Ramos (cell line): ENCODE results near the gene OR10A3.

ENCODE experiments used
- in situ Hi-C: fragments of 300-500 bp; cut with MboI; formaldehyde crosslinking; loops from one replicate; pipeline ENCODE4 v1.14.3; 2022; ENCODE audit warnings: low sequenced_read_pairs; ENCODE audit not compliant: unreplicated experiment

The OR10A3 gene

GRCh38 chr11:7941608-7942007 is at the start of gene OR10A3:
Gene OR10A3, minus strand, starts transcription at chr11:7941708. Its CDS starts 2,188 bp downstream, at chr11:7939520.
- in situ Hi-C loops, result no loop called here

- in situ Hi-C loops, result loop anchor here (5.0 kb wide), 1 partner anchor 95 kb away; no protein-coding TSS in a partner anchor
Measured at GRCh38 chr11:7987560-7987883, 46.0 kb upstream of the OR10A3 start.

GRCh38 chr11:7986768-7987559 is 45.5 kb upstream of the OR10A3 start, which contains the start of gene EIF3F:
Gene EIF3F, plus strand, starts transcription at chr11:7987337. Its CDS starts 16 bp downstream, at chr11:7987353.
- in situ Hi-C loops, result loop anchor here (5.0 kb wide), 1 partner anchor 95 kb away; no protein-coding TSS in a partner anchor

GRCh38 chr11:7983832-7984590 is 42.5 kb upstream of the OR10A3 start:
- in situ Hi-C loops, result no loop called here

GRCh38 chr11:7982582-7983119 is 41.1 kb upstream of the OR10A3 start:
- in situ Hi-C loops, result no loop called here

- in situ Hi-C loops, result no loop called here
Measured at GRCh38 chr11:7981619-7982157, 40.2 kb upstream of the OR10A3 start.

- in situ Hi-C loops, result no loop called here
Measured at GRCh38 chr11:7977232-7977917, 35.9 kb upstream of the OR10A3 start.

- in situ Hi-C loops, result no loop called here
Measured at GRCh38 chr11:7974668-7975067, 33.2 kb upstream of the OR10A3 start.

- in situ Hi-C loops, result no loop called here
Measured at GRCh38 chr11:7973011-7973410, 31.5 kb upstream of the OR10A3 start.

- in situ Hi-C loops, result no loop called here
Measured at GRCh38 chr11:7971846-7972245, 30.3 kb upstream of the OR10A3 start.

- in situ Hi-C loops, result no loop called here
Measured at GRCh38 chr11:7969756-7970646, 28.5 kb upstream of the OR10A3 start.

GRCh38 chr11:7968686-7969085 is 27.2 kb upstream of the OR10A3 start:
- in situ Hi-C loops, result no loop called here

- in situ Hi-C loops, result no loop called here
Measured at GRCh38 chr11:7967826-7968225, 26.3 kb upstream of the OR10A3 start.

- in situ Hi-C loops, result no loop called here
Measured at GRCh38 chr11:7967097-7967496, 25.6 kb upstream of the OR10A3 start.

GRCh38 chr11:7965386-7965785 is 23.9 kb upstream of the OR10A3 start, which contains the start of gene NLRP10:
Gene NLRP10, minus strand, starts transcription at chr11:7965447. Its CDS starts 1,952 bp downstream, at chr11:7963495.
- in situ Hi-C loops, result no loop called here

GRCh38 chr11:7964873-7965272 is 23.4 kb upstream of the OR10A3 start:
- in situ Hi-C loops, result no loop called here

GRCh38 chr11:7964261-7964660 is 22.8 kb upstream of the OR10A3 start:
- in situ Hi-C loops, result no loop called here

- in situ Hi-C loops, result no loop called here
Measured at GRCh38 chr11:7955191-7955590, 13.7 kb upstream of the OR10A3 start.

- in situ Hi-C loops, result no loop called here
Measured at GRCh38 chr11:7949934-7950333, 8.4 kb upstream of the OR10A3 start.
